K562 (cell line): ENCODE data around the gene GAPDH. TPM values are rescaled to one million over a fixed set of nuclear protein-coding genes. Genes with fewer than 3 reads are reported as not detected.

ENCODE experiments used
- ATAC-seq: fragments of 200-7000 bp; cut with Tn5 transposase; 3 replicates; pipeline ENCODE4 v1.9.1; 2020; ENCODE audit warnings: moderate library complexity
- BruUV-seq: library from RNA; stranded (reverse); fragments of 400-500 nt; replicated peaks from 2 replicates; lab custom pipeline; 2021; lab: Mats Ljungman, UMichigan
- CTCF ChIA-PET: fragments of 300-600 bp; formaldehyde crosslinking; extraction: SDS; loops from one replicate; lab custom pipeline; 2021; ENCODE audit warnings: low intra/inter-chr PET ratio; lab: Yijun Ruan, JAX
- POLR2A ChIA-PET: fragments of 300-600, 350-650 bp; sonication (Branson Sonifier 250); formaldehyde crosslinking; extraction: SDS; loops from one replicate; lab custom pipeline; 2021; ENCODE audit warnings: antibody characterized with exemption, inconsistent platforms; lab: Yijun Ruan, JAX
- DNase-seq, 4 experiments: peaks; one replicate each; pipeline versions ENCODE4 v3.0.0 to v3.0.0-alpha.2; 2011 to 2018; ENCODE audit warnings: low spot score in 3 of 4, mixed read lengths in 3 of 4; ENCODE audit errors: extremely low read depth in 1 of 4
- FAIRE-seq: peaks from 2 replicates; lab custom pipeline; 2011; peaks lifted over from hg19 to GRCh38; lab: Jason Lieb, UNC
- H2AFZ ChIP-seq: 2 replicates; pipeline ENCODE4 v1.6.0; 2011; ENCODE audit warnings: low read depth, low read length, control low read depth, inconsistent platforms
- H3K27ac ChIP-seq: fragments of 200-600 bp; 3 replicates; pipeline ENCODE4 v1.8.0; 2011; ENCODE audit warnings: low read depth, mild to moderate bottlenecking, control low read depth, inconsistent platforms, low read length, moderate library complexity, mixed read lengths; ENCODE audit errors: extremely low read depth
- H3K27me3 ChIP-seq, 2 experiments: fragments of 300-600 bp in 1 of 2; 2 replicates in 1 of 2; 3 replicates in 1 of 2; pipeline versions ENCODE4 v1.6.0 to v1.8.0; 2011; ENCODE audit warnings: inconsistent platforms in 2 of 2, low read length in 2 of 2, mild to moderate bottlenecking in 1 of 2, mixed read lengths in 1 of 2, moderate library complexity in 1 of 2; ENCODE audit not compliant: control insufficient read depth in 2 of 2, insufficient read depth in 2 of 2
- H3K36me3 ChIP-seq: fragments of 300-600 bp; 3 replicates; pipeline ENCODE4 v1.8.0; 2011; ENCODE audit warnings: mild to moderate bottlenecking, low read length, inconsistent platforms; ENCODE audit not compliant: control insufficient read depth, insufficient read depth
- H3K4me1 ChIP-seq, 2 experiments: fragments of 200-600 bp in 1 of 2; replicated peaks in 1 of 2; 2 replicates in 1 of 2; 3 replicates in 1 of 2; pipeline versions ENCODE4 v1.5.1 to v1.8.0; 2011; ENCODE audit warnings: inconsistent platforms in 2 of 2, low read length in 2 of 2, mild to moderate bottlenecking in 1 of 2, mixed read lengths in 1 of 2, moderate library complexity in 1 of 2; ENCODE audit not compliant: control insufficient read depth in 2 of 2, insufficient read depth in 2 of 2
- H3K4me2 ChIP-seq: 2 replicates; pipeline ENCODE4 v1.6.1; 2011; ENCODE audit warnings: low read length, control low read depth, inconsistent platforms, mixed read lengths; ENCODE audit not compliant: insufficient read depth
- H3K4me3 ChIP-seq: fragments of 200-600 bp; sonication (generic), shearing (Covaris generic); 2 replicates; pipeline ENCODE4 v1.5.1; 2016; ENCODE audit warnings: control low read depth, inconsistent platforms
- H3K79me2 ChIP-seq: fragments of 200-600 bp; 3 replicates; pipeline ENCODE4 v1.8.0; 2011; ENCODE audit warnings: low read length, inconsistent platforms; ENCODE audit not compliant: control insufficient read depth, insufficient read depth
- H3K9ac ChIP-seq, 2 experiments: 2 replicates each; pipeline versions ENCODE4 v1.6.0 to v1.6.1; 2011; ENCODE audit warnings: low read depth in 2 of 2, low read length in 2 of 2, control low read depth in 1 of 2, inconsistent platforms in 1 of 2, mild to moderate bottlenecking in 1 of 2, mixed read lengths in 1 of 2; ENCODE audit not compliant: insufficient read depth in 1 of 2
- H3K9me1 ChIP-seq: one replicate; pipeline ENCODE4 v1.6.0; 2011; ENCODE audit warnings: inconsistent platforms, mild to moderate bottlenecking, low read length, moderate library complexity; ENCODE audit not compliant: control insufficient read depth, insufficient read depth
- H3K9me3 ChIP-seq: replicated peaks from 2 replicates; pipeline ENCODE4 v1.5.1; 2011; ENCODE audit warnings: low read depth, low read length, inconsistent platforms; ENCODE audit not compliant: control insufficient read depth, insufficient read depth
- H4K20me1 ChIP-seq: replicated peaks from 2 replicates; pipeline ENCODE4 v1.6.1; 2011; ENCODE audit warnings: low read length, inconsistent platforms, mixed read lengths; ENCODE audit not compliant: control insufficient read depth, insufficient read depth
- FIP1L1 ChIP-seq: fragments of 200-400 bp; formaldehyde crosslinking; IDR thresholded peaks from 2 replicates; pipeline ENCODE4 v1.6.1; 2018; ENCODE audit warnings: mild to moderate bottlenecking, low read depth, low read length; ENCODE audit not compliant: poor library complexity, severe bottlenecking
- FOXA3 ChIP-seq, 2 experiments: fragments of 450-650 bp in 1 of 2; sonication (generic) in 1 of 2; formaldehyde crosslinking; IDR thresholded peaks in 1 of 2; conservative IDR thresholded peaks in 1 of 2; 2 replicates each; pipeline versions ENCODE4 v1.4.0 to v1.8.0; 2020 to 2022; ENCODE audit warnings: mild to moderate bottlenecking in 2 of 2, missing genetic modification reagents in 1 of 2
- HCFC1 ChIP-seq: IDR thresholded peaks from 2 replicates; pipeline ENCODE4 v1.6.1; 2012; ENCODE audit warnings: low read depth, low read length, improper control_type of control experiment
- JUND ChIP-seq, 2 experiments: IDR thresholded peaks; 2 replicates in 1 of 2; 3 replicates in 1 of 2; pipeline ENCODE4 v1.6.1; 2011; ENCODE audit warnings: borderline replicate concordance in 2 of 2, low read depth in 2 of 2, low read length in 2 of 2, improper control_type of control experiment in 1 of 2, missing biosample characterization in 1 of 2, missing genetic modification characterization in 1 of 2, missing genetic modification reagents in 1 of 2
- MBD2 ChIP-seq: sonication (generic); IDR thresholded peaks from 2 replicates; pipeline ENCODE4 v1.6.1; 2016; ENCODE audit warnings: low read depth, borderline replicate concordance
- PHF8 ChIP-seq: fragments of 200-600 bp; sonication (generic); IDR thresholded peaks from 2 replicates; pipeline ENCODE4 v1.6.1; 2012; ENCODE audit warnings: mixed run types, mild to moderate bottlenecking, inconsistent platforms, low read length, moderate library complexity, borderline replicate concordance
- POLR2AphosphoS5 ChIP-seq: IDR thresholded peaks from 2 replicates; pipeline ENCODE4 v1.6.1; 2011; ENCODE audit warnings: mild to moderate bottlenecking, low read depth, low read length, moderate library complexity; ENCODE audit not compliant: control insufficient read depth, insufficient read depth
- WGBS: fragments of 100-300 bp; shearing (Covaris generic); methylation state at CpG from one replicate; pipeline ENCODE4 v1.1.6; 2016; ENCODE audit warnings: low coverage, mixed read lengths; ENCODE audit not compliant: insufficient coverage; ENCODE audit errors: missing lambda C conversion rate; 5-methylcytosine and 5-hydroxymethylcytosine counted together
- in situ Hi-C: fragments of 300-500 bp; cut with MboI; formaldehyde crosslinking; loops from 4 replicates; pipeline ENCODE4 v1.15.0; 2018; ENCODE audit warnings: inconsistent platforms, mixed read lengths
- intact Hi-C: fragments of 100-400 bp; cut with micrococcal nuclease; formaldehyde crosslinking; loops from 2 replicates; pipeline ENCODE4 v1.14.2; 2022
- polyA plus RNA-seq, 8 experiments: library from polyadenylated mRNA; depleted of rRNA in 4 of 8; stranded (reverse) in 5 of 8; unstranded in 3 of 8; fragments of >200 nt; fragmentation: Nextera tagmentation in 2 of 8; fragmentation: Illumina TruSeq in 1 of 8; extraction: Ambion mirVana in 2 of 8; extraction: Trizol in 1 of 8; gene quantifications; 2 replicates each; pipeline versions ENCODE4 v1.2.1 to v1.2.3, GENCODE V29; 2011 to 2014; ENCODE audit warnings: inconsistent platforms in 1 of 8, missing spikeins in 1 of 8
- total RNA-seq, 7 experiments: library from RNA; depleted of rRNA in 6 of 7; stranded (reverse); fragments of >200 nt in 6 of 7; fragmentation: Illumina TruSeq in 2 of 7; extraction: Trizol in 2 of 7; gene quantifications; 2 replicates each; pipeline versions ENCODE4 v1.2.1 to v1.2.3, GENCODE V29; 2011 to 2021; ENCODE audit warnings: low replicate concordance in 1 of 7
- TF ChIP-seq, protein P1 (sequence below): fragments of 450-650 bp; IDR thresholded peaks from 2 replicates; pipeline ENCODE4 v1.7.1; 2018; ENCODE audit warnings: mild to moderate bottlenecking, low read depth; ENCODE audit not compliant: partially characterized antibody
- TF ChIP-seq, protein P2 (sequence below): fragments of 250-450 bp; sonication (Bioruptor Pico); IDR thresholded peaks from 2 replicates; pipeline ENCODE4 v1.8.0; 2022; ENCODE audit warnings: inconsistent platforms

The GAPDH gene
- total and polyA plus RNA-seq, 9 of the 15 experiments (the other 6 are each of a cell fraction or from before 2014, with no cell fraction given), result 2,206 to 6,793 (median 4,217) TPM

DNA sequence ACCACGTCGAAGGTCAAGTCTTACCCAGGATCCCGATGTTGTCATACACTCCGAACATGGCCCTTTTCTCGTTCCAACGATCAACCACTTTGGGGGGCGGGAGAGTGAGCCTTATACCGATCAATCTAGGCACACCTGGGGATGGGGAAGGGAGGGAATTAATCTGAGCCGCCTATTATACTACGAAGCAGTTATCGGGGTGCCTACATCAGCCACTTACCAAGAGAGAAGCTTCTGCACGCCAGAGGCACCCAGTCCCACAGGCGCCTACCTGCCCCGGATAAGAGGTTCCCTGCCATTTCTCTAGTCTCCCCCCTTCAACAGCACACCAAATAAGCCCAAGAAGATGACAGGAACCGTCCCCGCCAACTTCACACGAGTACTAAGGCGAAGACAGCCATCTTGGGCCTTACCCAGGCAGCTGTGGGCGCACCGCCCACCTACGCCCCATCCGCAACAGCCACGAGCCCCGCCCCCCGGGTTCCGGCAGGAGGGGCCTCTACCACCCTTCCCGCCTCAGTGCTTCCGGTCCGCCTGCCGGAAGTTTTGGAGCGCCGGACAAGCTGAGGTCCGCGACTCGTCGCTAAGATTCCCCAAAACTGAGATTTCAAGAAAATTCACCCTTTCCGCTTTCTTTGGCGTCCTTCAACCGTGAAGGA, 41.4 kb upstream of the GAPDH start, which contains the start of gene MRPL51:
TSS of gene MRPL51 (minus strand) at position 425 of the 659 bp plus-strand sequence. CDS start at position 299, 126 bp downstream.
- peak within 1 kb of the TSS; percentile 92 for H2AFZ ChIP-seq
- no peaks in the 10 kb centered on the region for H4K20me1 ChIP-seq
- ChIA-PET POLR2A (interaction anchor here (0.6 to 1.9 kb wide), 12 partner anchors 9 to 360 kb away, joined by 3 to 12 read pairs (median 4); partner anchors contain the start of genes GAPDH, TAPBPL and VAMP1), CTCF (no interaction called here)
- ATAC-seq, result peak; percentile 93
- peak; percentile 71 for FAIRE-seq
- H3K27me3 ChIP-seq, result no peaks in the 10 kb centered on the region
- H3K36me3 ChIP-seq, result peaks cover 35% of the 10 kb centered on the region
- H3K9me3 ChIP-seq, result no peaks in the 10 kb centered on the region
- under 1% methylated on average over 26 of the region's 39 CpGs for WGBS
- H3K4me3 ChIP-seq, result peak within 1 kb of the TSS; percentile 50
- in situ Hi-C loops (no loop called here), intact Hi-C loops (no loop called here)
- H3K4me1 ChIP-seq, result peaks cover 0 to 15% of the 10 kb centered on the region in 2 experiments; a peak in 3 of 5 replicates
- peak within 1 kb of the TSS; percentile 89 for H3K4me2 ChIP-seq
- peak within 1 kb of the TSS; percentile 83 to 94 for H3K9ac ChIP-seq
- peaks cover 44% of the 10 kb centered on the region for H3K79me2 ChIP-seq
- DNase-seq, result peak; percentile 86 to 95 (median 90)
- TSS peak; percentile 93 for BruUV-seq
- no peaks in the 10 kb centered on the region for H3K9me1 ChIP-seq
- peak within 1 kb of the TSS; percentile 86 for H3K27ac ChIP-seq
- peak; percentile 82; the same call in 1 of the 2 replicates for TF ChIP-seq PHF8
- TF ChIP-seq, protein P1, sequence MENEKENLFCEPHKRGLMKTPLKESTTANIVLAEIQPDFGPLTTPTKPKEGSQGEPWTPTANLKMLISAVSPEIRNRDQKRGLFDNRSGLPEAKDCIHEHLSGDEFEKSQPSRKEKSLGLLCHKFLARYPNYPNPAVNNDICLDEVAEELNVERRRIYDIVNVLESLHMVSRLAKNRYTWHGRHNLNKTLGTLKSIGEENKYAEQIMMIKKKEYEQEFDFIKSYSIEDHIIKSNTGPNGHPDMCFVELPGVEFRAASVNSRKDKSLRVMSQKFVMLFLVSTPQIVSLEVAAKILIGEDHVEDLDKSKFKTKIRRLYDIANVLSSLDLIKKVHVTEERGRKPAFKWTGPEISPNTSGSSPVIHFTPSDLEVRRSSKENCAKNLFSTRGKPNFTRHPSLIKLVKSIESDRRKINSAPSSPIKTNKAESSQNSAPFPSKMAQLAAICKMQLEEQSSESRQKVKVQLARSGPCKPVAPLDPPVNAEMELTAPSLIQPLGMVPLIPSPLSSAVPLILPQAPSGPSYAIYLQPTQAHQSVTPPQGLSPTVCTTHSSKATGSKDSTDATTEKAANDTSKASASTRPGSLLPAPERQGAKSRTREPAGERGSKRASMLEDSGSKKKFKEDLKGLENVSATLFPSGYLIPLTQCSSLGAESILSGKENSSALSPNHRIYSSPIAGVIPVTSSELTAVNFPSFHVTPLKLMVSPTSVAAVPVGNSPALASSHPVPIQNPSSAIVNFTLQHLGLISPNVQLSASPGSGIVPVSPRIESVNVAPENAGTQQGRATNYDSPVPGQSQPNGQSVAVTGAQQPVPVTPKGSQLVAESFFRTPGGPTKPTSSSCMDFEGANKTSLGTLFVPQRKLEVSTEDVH, result peak; percentile 86
- TF ChIP-seq, protein P2, sequence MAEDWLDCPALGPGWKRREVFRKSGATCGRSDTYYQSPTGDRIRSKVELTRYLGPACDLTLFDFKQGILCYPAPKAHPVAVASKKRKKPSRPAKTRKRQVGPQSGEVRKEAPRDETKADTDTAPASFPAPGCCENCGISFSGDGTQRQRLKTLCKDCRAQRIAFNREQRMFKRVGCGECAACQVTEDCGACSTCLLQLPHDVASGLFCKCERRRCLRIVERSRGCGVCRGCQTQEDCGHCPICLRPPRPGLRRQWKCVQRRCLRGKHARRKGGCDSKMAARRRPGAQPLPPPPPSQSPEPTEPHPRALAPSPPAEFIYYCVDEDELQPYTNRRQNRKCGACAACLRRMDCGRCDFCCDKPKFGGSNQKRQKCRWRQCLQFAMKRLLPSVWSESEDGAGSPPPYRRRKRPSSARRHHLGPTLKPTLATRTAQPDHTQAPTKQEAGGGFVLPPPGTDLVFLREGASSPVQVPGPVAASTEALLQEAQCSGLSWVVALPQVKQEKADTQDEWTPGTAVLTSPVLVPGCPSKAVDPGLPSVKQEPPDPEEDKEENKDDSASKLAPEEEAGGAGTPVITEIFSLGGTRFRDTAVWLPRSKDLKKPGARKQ (CRISPR knock-in tag), result no peak
- peak; percentile 48 for TF ChIP-seq JUND (IDR thresholded peaks at IDR 0.05; ENCODE audit: borderline replicate concordance, low read depth, low read length)
- TF ChIP-seq JUND (tag; IDR thresholded peaks at IDR 0.05; ENCODE audit: borderline replicate concordance, low read depth, low read length), result no peak
- peak; percentile 83 for TF ChIP-seq POLR2AphosphoS5
- peak; percentile 67; the same call in 1 of the 2 replicates for TF ChIP-seq HCFC1
- TF ChIP-seq FIP1L1, result no peak
- no peak for TF ChIP-seq FOXA3 (CRISPR knock-in tag; conservative IDR thresholded peaks at IDR 0.05 in 1 of 2, IDR thresholded peaks at IDR 0.05 in 1 of 2)
- TF ChIP-seq MBD2, result peak; percentile 52; the same call in 1 of the 2 replicates
